Activated CD8-positive, alpha-beta memory T cell treated with anti-CD3 and anti-CD28 coated beads, Interleukin-2, amount 50 U/mL, for 1 hour (primary cell): ENCODE measurements around the gene RIC8A.
"Not testable (repeated sequence)": the region's sequence is repeated elsewhere in the genome, so short reads cannot be mapped to it uniquely, and the experiment has no call there.

ENCODE experiments used
- DNase-seq: peaks from one replicate; pipeline ENCODE4 v3.0.0-alpha.2; 2020; ENCODE audit errors: extremely low read depth

RIC8A gene

DNA sequence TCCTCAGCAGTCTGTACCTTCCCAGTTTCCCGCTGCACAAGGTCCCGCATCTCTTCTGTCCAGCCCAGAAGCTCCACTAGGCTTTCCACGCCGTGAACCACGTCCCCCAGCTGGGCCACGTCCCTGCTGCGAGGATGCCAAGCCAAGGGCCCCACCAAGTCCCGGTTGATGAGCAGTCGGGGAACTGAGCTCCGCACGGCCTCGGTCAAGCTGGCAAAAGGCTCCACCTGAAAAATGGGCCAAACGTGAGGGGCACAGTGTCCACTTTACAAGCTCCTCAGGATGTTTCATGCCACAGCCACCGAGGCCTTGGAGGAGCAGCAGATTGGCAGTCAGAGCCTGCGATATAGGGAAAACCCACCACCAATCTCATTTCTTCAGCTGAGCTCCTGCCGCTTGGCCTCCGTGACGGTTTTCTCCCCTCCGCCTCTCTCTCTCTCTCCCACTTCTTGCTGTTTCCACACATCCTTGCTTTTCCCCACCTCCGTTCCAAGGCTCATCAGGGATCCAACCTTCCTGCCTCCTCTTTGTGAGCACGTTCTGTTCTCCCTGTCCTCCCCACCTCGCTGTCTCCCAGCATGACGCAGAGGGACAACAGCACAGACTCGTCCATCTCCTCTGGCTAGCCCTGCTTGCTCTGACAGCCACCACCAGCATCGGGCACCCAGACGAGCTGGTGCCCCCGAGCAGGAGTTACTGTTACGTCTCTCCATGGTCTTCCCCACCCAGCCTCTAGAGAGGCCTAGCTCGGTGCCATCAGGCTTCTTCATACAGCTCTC is 11.5 kb downstream of the RIC8A start:
- no peak for DNase-seq

DNA sequence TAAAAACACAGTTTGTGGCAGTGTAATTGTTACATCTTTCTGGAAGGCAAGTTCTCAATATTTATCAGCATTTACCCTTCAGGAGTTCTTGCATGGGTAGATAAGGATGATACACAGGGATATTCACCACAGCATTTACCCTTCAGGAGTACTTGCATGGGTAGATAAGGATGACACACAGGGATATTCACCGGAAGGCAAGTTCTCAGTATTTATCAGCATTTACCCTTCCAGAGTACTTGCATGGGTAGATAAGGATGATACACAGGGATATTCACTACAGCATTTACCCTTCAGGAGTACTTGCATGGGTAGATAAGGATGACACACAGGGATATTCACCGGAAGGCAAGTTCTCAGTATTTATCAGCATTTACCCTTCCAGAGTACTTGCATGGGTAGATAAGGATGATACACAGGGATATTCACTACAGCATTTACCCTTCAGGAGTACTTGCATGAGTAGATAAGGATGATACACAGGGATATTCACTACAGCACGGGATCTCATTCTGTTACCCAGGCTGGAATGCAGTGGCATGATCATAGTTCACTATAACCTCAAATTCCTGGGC is 13.2 kb downstream of the RIC8A start:
- DNase-seq, result not testable (repeated sequence)

DNA sequence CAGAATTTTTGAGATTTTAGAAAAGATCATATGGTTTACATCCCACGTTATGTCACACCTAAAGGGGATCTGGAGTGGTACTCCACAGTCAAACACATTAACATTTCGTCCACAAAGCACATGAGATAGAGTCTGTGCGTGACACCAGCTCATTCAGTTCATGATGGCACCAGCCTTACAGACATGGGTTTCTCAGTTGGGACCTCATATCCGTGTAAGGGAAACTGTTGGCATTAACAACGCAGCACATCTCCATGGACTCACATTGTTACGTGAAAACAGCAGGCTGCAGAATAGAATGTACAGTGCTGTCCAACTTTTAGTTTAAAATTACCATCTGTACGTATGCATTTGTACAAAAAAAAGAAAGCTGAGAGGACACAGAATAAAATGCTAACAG is 14.0 kb downstream of the RIC8A start:
- no peak for DNase-seq

DNA sequence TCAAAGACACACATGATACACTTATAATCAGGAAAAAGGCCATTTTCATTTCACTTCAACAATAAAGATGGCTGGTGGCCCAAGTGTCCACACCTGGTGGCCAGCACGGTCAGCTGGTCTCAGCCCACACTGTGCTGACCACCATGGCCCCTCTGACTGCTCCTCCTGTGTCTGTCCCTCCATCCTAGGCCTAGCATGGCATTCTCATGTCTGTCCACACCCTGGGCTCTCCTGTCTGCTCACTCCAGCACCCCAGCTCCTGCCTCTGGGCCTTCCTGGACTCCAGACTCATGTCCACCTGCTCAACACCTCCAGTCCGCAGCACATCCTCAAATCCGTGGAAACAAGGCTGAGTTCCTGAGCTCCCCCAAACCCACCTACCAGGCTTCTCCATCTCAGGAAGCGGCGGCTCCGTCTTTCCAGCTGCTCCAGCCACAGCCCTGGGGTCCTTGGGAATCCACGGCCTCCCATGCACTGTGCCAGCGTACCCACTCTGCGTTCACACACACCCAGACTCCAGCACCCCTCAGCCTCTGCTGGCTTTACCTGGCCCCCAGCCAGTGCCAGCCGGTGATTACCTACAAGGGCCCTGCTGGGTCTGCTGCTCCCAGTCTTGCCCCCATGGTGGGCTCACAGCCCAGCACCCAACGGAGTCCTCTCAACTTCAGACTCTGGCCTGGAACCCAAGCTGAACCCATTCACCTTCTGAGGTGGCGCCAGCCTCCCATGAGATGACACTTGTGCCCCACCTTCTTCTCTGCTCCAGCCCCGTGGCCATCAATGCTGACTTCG is 14.7 kb downstream of the RIC8A start:
- no peak for DNase-seq

DNA sequence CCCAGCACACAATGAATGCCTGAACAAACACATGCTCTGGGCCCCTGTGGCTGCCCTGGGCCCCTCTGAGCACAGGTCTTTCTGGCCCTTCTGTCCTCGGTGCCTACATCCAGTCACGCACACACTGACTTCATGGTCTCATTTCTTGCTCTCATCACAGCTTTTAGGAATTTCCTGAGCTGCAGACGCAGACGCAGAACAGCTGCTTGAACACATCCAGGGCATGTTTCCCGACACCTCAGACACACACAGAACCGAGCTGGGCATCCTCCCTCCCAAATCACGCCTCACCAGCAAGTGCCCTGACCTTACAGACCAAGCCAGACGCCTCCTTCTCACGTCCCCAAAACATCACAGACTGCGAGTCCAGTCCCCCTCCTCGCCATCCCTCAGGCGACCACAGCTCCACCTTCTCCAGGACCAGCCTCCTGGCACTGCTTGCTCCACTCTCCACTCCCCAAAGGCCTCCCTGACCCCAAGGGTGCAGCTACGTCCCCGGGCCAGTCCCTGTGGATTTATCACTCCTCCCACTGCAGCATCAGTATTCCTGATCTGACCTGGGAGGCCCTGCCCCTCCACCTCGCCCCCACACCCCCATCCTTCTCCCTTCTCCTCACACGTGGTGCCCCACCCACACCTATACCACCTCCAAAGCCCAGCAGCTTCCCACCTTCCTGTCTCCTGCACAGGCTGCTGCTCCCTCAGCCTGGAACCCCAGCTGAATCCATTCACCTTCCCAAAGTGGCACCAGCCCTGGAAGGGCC is 15.7 kb downstream of the RIC8A start:
- DNase-seq, result no peak

DNA sequence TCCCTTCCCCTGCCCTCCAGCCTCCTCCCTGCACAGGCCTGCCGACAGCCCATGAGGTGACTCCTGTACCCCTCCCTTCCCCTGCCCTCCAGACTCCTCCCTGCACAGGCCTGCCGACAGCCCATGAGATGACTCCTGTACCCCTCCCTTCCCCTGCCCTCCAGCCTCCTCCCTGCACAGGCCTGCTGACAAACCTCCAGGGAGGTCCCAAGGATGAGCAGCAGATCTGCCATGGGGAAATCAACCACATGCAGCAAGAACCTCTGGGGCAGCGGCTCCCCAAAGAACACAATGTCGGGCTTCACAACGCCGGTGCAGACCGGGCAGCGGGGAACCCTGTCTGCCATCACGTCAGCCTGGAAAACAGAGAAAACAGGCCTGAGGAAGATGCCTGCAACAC is 16.4 kb downstream of the RIC8A start:
- no peak for DNase-seq

DNA sequence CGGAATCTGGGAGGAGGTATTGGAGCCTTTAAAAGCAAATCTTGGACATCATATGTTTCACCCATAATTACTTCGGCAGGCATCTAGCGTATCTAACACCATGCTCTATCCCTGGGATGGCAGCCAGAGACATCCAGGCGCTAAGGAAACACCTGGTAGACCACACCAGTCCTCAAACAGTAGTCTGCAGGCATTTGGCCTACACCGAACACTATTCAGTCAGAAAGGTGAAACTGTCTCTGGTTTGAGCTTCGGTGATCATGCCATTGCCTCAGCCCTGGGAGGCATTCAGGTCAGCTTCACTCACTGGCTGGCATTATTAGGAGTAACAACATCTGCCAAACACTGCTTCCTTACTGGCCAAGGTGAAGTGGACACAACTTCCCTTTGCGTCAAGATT is 16.9 kb downstream of the RIC8A start:
- no peak for DNase-seq

DNA sequence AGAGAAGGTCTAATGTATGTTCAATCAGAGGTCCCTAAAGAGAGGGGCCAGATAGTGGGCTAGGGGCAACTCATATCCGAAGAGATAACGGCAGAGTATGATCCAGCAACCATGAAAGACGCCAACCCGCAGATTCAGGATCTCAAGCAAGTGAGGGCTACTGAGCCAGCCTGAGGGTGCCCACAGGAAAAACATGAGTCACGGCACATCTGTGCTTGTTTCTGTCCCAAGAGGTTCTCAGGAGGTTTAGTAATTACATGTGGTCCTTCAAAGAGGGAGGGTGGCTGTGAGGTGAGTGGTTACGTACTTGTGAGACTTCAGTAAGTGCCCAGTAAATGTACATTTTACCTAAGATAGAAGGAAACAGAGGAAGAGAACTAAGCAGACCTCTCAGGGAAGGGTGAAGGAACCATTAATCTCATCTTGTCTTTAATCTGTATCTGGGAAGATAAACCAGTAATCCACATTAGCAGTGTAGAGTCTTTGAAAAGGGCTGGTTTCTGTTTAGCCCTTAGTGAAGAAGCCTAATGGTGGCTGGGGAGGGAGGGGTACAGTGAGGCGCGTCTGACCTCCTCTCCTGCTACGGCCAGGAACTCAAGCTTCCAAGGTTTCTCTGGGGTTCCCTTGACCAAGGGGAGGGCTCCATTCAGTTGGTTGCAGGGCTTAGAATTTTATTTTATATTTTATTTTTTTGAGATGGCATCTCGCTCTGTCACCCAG is 18.4 kb downstream of the RIC8A start:
- DNase-seq, result no peak

DNA sequence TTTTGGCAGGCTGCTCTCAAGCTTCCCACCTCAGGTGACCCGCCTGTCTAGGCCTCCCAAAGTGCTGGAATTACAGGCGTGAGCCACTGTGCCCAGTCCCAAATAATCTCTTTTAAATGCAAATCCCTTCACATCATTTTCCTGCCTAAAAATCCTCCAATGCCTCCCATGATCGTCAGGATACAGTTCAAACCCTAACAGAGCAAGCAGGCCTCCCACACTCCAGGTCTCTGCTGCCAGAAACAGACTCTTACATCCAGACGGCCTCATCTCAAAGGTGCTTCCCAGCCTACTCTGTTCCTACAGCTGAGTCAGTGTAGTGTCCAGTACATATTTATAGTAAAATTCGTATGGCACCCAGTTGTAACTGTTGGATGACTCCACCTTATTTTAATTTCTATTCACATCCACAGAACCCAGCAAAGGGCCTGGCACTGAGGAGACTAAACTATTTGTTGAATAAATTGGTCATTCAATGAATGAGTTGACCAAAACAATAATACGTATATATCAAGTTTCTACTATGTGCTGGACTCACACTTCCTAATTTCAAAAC is 20.4 kb downstream of the RIC8A start:
- DNase-seq, result no peak

DNA sequence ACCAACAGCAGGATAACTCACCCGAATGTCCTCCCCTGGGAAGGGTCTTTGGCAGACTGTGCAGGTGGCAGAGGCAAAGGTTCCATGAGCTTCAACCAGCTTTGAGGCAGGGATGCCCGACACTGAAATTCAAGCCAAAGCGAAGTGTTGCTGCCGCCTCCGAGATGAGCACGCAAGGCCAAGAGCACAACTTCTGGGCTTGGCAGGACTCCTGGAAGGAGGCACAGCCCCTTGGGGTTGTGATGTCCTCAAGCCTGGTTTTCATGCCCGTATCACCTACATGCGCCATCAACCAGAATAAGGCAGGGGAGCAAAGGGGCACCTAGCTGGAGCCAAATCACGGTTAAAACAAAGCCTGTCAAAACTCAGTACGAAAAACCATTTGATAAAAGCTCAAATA is 22.9 kb downstream of the RIC8A start:
- no peak for DNase-seq

DNA sequence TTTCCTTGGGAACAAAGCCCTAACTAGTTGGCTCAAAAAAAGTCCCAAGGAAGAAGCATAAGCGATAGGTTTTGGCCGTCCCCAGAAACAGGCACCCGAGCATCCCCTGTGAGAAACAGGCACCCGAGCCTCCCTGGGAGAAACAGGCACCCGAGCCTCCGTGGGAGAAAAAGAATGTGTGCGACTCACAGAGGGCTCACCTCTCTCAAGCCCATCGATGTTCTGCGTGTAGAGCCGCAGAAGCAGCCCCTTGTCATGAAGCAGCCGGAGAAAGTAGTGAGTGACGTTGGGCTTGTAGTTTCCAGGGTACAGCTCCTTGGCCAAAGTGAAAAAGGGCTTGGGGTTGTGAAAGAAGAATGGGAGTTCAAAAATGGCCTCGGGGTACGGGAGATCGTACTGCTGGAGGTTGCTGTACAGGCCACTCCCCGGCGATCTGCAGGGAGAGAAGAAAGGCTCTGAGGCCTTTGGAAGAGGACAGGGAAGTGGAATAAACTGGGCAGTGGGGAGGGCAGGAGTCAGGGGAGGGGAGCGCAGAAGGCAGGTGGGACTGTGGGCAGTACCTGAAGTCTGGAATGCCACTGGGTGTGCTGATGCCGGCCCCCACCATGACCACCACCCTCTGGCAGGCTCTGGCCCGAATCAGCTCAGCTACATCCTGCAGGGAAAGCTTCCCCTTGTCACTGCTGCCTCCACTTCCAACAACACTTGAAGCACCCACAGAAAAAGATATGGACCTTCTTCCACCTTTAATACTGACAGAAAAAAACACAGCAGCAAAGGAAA is 25.5 kb downstream of the RIC8A start:
- DNase-seq, result no peak

DNA sequence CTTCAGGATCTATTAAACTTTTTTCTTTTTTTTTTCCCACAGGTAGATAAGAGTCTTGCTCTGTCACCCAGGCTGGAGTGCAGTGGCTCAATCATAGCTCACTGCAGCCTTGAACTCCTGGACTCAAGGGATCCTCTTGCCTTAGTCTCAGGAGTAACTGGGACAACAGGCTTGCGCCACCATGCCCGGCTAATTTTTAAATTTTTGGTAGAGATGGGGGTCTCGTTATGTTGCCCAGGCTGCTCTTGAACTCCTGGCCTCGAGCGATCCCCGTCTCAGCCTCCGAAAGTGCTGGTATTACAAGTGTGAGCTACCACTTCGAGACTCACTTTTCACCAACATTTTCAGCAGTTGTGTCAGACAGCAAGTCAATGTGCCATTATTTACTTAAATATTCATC is 27.7 kb downstream of the RIC8A start:
- no peak for DNase-seq

DNA sequence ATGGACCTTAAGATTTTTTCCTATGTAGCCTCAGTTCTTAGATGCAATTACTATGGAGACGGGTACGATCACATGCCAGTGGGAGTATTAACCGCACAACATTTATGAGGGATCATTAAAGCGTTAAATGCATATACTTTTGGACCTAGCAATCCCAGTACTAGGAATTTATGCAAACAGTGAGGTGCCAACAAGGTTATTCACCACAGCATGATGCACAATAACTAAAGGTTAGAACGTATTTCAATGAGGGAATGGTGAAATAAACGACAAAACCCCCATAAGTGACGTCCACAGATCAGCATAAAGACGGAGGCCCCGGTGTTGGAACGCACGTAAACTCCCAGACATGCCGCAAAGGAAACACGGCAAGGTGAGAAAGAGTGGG is 28.1 kb downstream of the RIC8A start:
- peak; percentile 47 for DNase-seq

DNA sequence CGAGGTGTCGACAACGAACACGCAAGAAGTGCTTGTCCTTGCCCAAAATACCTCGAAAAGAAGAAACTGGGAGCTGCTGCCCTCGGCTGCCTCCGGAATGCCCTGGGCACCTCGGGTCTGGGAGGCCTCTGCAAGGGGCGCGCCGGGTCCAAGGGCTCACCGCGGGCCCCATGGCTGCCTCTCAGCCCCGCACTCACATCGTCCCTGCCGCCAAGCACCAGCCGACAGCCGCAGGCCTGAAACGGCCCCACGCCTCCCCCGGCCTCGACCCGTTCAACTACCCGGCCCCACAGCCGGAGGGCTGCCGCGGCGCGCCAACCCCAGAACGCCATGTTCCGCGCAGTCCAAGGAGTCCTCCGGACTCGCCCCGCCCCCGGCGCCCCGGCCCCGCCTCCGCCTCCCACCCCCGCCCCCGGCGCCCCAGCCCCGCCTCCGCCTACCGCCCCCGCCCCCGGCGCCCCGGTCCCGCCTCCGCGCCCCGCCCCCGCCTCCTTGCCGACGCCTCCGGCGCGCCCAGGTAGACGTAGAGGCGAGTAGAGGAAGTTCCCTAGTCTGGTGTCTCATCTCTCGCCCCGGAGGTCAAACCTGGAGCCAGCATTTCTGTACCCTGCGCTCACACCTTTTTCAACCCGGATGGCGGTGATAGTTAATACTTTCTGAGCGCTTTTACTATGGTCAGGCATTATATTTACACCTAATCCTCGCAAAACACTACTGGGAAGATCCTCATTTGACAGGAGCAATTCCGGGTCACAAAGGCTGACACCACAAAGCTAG is 28.7 kb downstream of the RIC8A start, which contains the start of gene SIRT3:
Gene SIRT3 (minus strand): TSS at position 346 of the 777 bp plus-strand sequence. CDS start 14 bp downstream, at position 332.
- DNase-seq, result peak; percentile 58

DNA sequence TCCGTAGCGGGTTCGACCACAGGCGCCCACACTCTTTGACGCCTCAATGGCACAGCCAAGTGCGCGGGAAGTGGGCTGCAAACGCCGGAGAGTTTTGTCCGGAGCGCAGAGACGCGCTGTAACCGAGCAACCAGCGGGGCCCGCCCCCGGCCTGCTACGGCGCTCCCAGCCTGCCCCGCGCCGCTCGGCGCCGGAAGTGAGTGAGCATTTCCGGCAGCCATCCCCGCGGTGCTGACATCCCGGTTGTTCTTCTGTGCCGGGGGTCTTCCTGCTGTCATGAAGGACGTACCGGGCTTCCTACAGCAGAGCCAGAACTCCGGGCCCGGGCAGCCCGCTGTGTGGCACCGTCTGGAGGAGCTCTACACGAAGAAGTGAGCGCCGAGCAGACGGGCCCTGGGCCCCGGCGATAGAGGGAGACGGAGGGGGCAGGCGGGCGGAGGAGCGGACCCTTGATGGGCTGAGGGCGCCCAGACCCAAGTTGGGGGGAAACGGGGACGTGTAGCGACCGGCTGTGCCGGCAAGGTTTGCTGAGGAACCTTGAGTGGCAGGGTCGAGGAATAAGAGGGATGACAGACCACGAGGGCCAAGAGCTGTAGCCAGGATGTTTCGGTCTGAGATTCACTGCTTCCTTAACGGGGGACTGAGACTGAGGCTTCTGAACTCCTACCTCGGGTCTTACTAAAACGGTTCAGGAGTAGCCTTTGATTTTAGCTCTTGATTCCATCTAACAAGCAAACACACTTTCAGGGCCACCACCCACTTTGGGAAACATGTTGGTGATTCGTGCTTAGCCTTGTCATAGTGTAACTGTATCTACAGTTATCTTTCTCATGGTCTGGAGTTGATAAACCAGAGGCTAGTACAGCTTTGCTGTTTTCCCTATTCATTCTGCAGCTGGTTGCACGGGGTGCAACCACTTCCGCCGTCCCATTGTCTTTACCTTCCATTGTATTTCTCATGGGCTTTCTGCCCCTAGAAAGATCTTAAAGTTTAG is 29.6 kb downstream of the RIC8A start, which contains the start of gene PSMD13:
Gene PSMD13 (plus strand): TSS at position 203 of the 994 bp plus-strand sequence. CDS start 74 bp downstream, at position 277.
- DNase-seq, result peak; percentile 61

DNA sequence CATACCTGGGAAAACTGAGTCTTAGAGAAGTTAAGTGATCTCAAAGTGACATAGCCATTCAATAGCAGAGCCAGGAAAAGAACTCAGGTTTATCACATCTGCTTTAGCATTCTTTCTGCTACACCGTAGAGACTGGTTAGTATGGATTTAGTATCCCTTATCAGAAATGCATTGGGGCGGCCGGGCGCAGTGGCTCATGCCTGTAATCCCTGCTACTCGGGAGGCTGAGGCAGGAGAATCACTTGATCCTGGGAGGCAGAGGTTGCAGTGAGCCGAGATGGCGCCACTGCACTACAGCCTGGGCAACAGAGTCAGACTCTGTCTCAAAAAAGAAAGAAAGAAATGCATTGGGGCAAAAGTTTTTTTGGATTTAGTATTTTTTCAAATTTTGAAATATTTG is 30.8 kb downstream of the RIC8A start:
- not testable (repeated sequence) for DNase-seq

DNA sequence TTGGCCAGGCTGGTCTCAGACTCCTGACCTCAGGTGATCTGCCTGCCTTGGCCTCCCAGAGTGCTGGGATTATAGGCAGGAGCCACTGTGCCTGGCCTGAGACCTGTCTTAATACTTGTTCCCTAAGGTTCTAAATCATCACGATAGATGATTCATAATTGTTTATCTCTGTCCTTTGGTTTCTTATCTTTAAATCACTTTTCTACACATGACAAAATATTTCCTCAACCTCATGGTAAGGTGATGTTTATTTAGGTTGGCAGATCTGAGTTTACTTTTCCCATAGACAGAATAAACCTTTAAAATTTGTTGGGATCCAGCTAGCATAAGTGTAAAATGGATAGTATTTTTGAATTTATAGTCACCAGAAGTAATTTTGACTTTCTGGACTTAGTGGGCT is 32.8 kb downstream of the RIC8A start:
- no peak for DNase-seq

DNA sequence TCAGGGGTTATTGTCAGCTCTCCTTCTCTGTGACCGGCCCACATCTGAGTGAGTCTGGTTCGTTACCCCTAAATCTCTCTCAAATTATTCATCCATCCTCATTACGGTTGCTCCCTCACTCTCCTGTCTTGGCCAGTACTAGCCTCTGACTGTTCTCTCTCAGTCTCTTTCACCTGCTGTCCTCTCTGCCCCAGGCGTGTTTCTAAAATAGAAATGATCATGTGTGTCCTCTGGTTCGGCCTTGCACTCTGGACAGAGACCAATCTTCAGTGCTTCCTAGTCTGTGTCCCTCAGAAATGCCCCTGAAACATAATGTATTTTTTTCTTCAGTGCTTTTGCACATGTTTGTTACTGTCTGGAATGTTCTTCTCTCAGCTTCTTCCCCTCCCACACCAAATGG is 34.1 kb downstream of the RIC8A start:
- DNase-seq, result no peak
